Liver (tissue), 9 donors: ENCODE results near the gene AXDND1. TPM values are rescaled to one million over a fixed set of nuclear protein-coding genes. Genes with fewer than 3 reads are reported as not detected.

Experiments used
- DNase-seq: peaks from one replicate; pipeline ENCODE4 v3.0.0-alpha.2; 2017; ENCODE audit warnings: low spot score
- H3K27ac ChIP-seq, 2 donors: one replicate each; pipeline ENCODE4 v1.7.0; 2013; ENCODE audit warnings: inconsistent platforms in 2 of 2, low read length in 2 of 2, control low read depth in 1 of 2, low read depth in 1 of 2, mild to moderate bottlenecking in 1 of 2
- H3K27me3 ChIP-seq, 4 donors: one replicate each; pipeline versions ENCODE4 v1.6.1 to v1.7.0; 2013; ENCODE audit warnings: low read length in 3 of 4, inconsistent platforms in 1 of 4, mild to moderate bottlenecking in 1 of 4, moderate library complexity in 1 of 4; ENCODE audit not compliant: control insufficient read depth in 4 of 4, insufficient read depth in 4 of 4
- H3K36me3 ChIP-seq, 4 donors: one replicate each; pipeline versions ENCODE4 v1.6.1 to v1.7.0; 2013; ENCODE audit warnings: low read length in 3 of 4, mild to moderate bottlenecking in 3 of 4, low read depth in 1 of 4, moderate library complexity in 1 of 4; ENCODE audit not compliant: control insufficient read depth in 4 of 4, insufficient read depth in 3 of 4
- H3K4me1 ChIP-seq, 4 donors: one replicate each; pipeline versions ENCODE4 v1.6.1 to v1.7.0; 2013; ENCODE audit warnings: low read length in 3 of 4, mild to moderate bottlenecking in 3 of 4, moderate library complexity in 1 of 4; ENCODE audit not compliant: control insufficient read depth in 4 of 4, insufficient read depth in 4 of 4
- H3K4me3 ChIP-seq, 3 donors: one replicate each; pipeline versions ENCODE4 v1.6.1 to v1.7.0; 2013; ENCODE audit warnings: low read length in 3 of 3, control low read depth in 1 of 3, low read depth in 1 of 3, mild to moderate bottlenecking in 1 of 3
- H3K9ac ChIP-seq, 2 donors: one replicate each; pipeline ENCODE4 v1.7.0; 2013; ENCODE audit warnings: low read length in 2 of 2, mild to moderate bottlenecking in 2 of 2, moderate library complexity in 2 of 2, control low read depth in 1 of 2, low read depth in 1 of 2
- H3K9me3 ChIP-seq, 4 donors: one replicate each; pipeline versions ENCODE4 v1.6.1 to v1.7.0; 2013; ENCODE audit warnings: low read length in 3 of 4; ENCODE audit not compliant: control insufficient read depth in 4 of 4
- ATF3 ChIP-seq: IDR thresholded peaks from 2 replicates; pipeline ENCODE4 v1.6.1; 2016; ENCODE audit warnings: antibody characterized with exemption
- CTCF ChIP-seq: fragments of 150-350 bp; IDR thresholded peaks from 2 replicates; pipeline ENCODE4 v1.5.1; 2017; ENCODE audit warnings: improper control_type of control experiment, low read depth, low read length; ENCODE audit not compliant: missing input control
- EGR1 ChIP-seq, 2 donors: IDR thresholded peaks; 2 replicates each; pipeline ENCODE4 v1.6.1; 2016 to 2018; ENCODE audit warnings: antibody characterized with exemption in 2 of 2, low read depth in 2 of 2
- FOXA1 ChIP-seq: IDR thresholded peaks from 2 replicates; pipeline ENCODE4 v1.6.1; 2016; ENCODE audit warnings: antibody characterized with exemption
- FOXA2 ChIP-seq: IDR thresholded peaks from 2 replicates; pipeline ENCODE4 v1.6.1; 2016; ENCODE audit warnings: antibody characterized with exemption
- GABPA ChIP-seq, 2 donors: IDR thresholded peaks in 1 of 2; conservative IDR thresholded peaks in 1 of 2; 2 replicates each; pipeline ENCODE4 v1.6.1; 2016; ENCODE audit warnings: antibody characterized with exemption in 2 of 2, mild to moderate bottlenecking in 1 of 2, moderate library complexity in 1 of 2
- HNF4G ChIP-seq: IDR thresholded peaks from 2 replicates; pipeline ENCODE4 v1.6.1; 2016; ENCODE audit warnings: antibody characterized with exemption
- JUND ChIP-seq, 2 donors: IDR thresholded peaks; 2 replicates each; pipeline ENCODE4 v1.6.1; 2016; ENCODE audit warnings: antibody characterized with exemption in 2 of 2
- MAX ChIP-seq: IDR thresholded peaks from 2 replicates; pipeline ENCODE4 v1.6.1; 2016; ENCODE audit warnings: antibody characterized with exemption
- NR2F2 ChIP-seq: IDR thresholded peaks from 2 replicates; pipeline ENCODE4 v1.6.1; 2016; ENCODE audit warnings: antibody characterized with exemption
- RAD21 ChIP-seq, 2 donors: IDR thresholded peaks; 2 replicates each; pipeline ENCODE4 v1.6.1; 2016; ENCODE audit warnings: antibody characterized with exemption in 2 of 2, mild to moderate bottlenecking in 2 of 2
- REST ChIP-seq: IDR thresholded peaks from 2 replicates; pipeline ENCODE4 v1.6.1; 2016; ENCODE audit warnings: antibody characterized with exemption, mild to moderate bottlenecking
- RXRA ChIP-seq, 2 donors: IDR thresholded peaks; 2 replicates each; pipeline ENCODE4 v1.6.1; 2017 to 2018; ENCODE audit warnings: antibody characterized with exemption in 2 of 2, mild to moderate bottlenecking in 1 of 2
- SP1 ChIP-seq: IDR thresholded peaks from 2 replicates; pipeline ENCODE4 v1.6.1; 2018; ENCODE audit warnings: antibody characterized with exemption, mild to moderate bottlenecking
- TAF1 ChIP-seq: conservative IDR thresholded peaks from 2 replicates; pipeline ENCODE4 v1.6.1; 2016; ENCODE audit warnings: antibody characterized with exemption, mild to moderate bottlenecking
- YY1 ChIP-seq: IDR thresholded peaks from 2 replicates; pipeline ENCODE4 v1.6.1; 2016; ENCODE audit warnings: antibody characterized with exemption, mild to moderate bottlenecking
- WGBS: extraction: QIAGEN DNeasy Blood & Tissue Kit; methylation state at CpG from one replicate; pipeline ENCODE4 v1.1.7; 2013; 5-methylcytosine and 5-hydroxymethylcytosine counted together
- polyA plus RNA-seq, 2 donors: library from polyadenylated mRNA; stranded (reverse) in 1 of 2; unstranded in 1 of 2; fragments of 200-250 nt in 1 of 2; fragments of >200 nt in 1 of 2; fragmentation: Nextera tagmentation in 1 of 2; extraction: Ambion mirVana in 1 of 2; gene quantifications; one replicate each; pipeline versions ENCODE4 v1.2.1 to v1.2.3, GENCODE V29; 2013 to 2015
- total RNA-seq, 2 donors: library from RNA; depleted of rRNA; stranded (reverse); fragments of >200 nt; gene quantifications; one replicate each; pipeline ENCODE4 v1.2.3, GENCODE V29; 2014
- donor health status: healthy.
- donor health status: healthy.
- donor health status: healthy.
- donor health status: healthy.
- donor health status: healthy.

AXDND1 gene
- total and polyA plus RNA-seq, 4 donors, result 0.25 TPM; not detected in 3

- H3K27me3 ChIP-seq, result peaks cover 0 to 12% (median 11%) of the 10 kb centered on the region in 4 donors
- WGBS, result 18% methylated on average over 75 of the region's 75 CpGs
- TF ChIP-seq FOXA2 (no peak), FOXA1 (no peak), RAD21 (IDR thresholded peaks at IDR 0.05) (no peak), EGR1 (IDR thresholded peaks at IDR 0.05; ENCODE audit: low read depth in 2 of 2) (no peak), NR2F2 (no peak), MAX (no peak), SP1 (no peak), RXRA (IDR thresholded peaks at IDR 0.05) (no peak), YY1 (no peak), TAF1 (no peak), REST (no peak), ATF3 (no peak), CTCF (no peak), GABPA (IDR thresholded peaks at IDR 0.05 in 1 of 2, conservative IDR thresholded peaks at IDR 0.05 in 1 of 2) (no peak), JUND (IDR thresholded peaks at IDR 0.05) (no peak)
- H3K4me1 ChIP-seq, result peaks cover 0 to 6% (median 0%) of the 10 kb centered on the region in 4 donors
- no peak within 1 kb of the TSS for H3K9ac ChIP-seq
- H3K27ac ChIP-seq, result no peak within 1 kb of the TSS
- H3K4me3 ChIP-seq, result no peak within 1 kb of the TSS
- H3K9me3 ChIP-seq, result no peaks in the 10 kb centered on the region
- no peaks in the 10 kb centered on the region for H3K36me3 ChIP-seq
- no peak for DNase-seq
Measured at GRCh38 chr1:179591592-179592580, 226.1 kb downstream of the AXDND1 start, which contains the start of gene TDRD5. Gene TDRD5, plus strand, starts transcription at chr1:179591832. Its CDS starts 784 bp downstream, at chr1:179592616.

- 70% methylated on average over 1 of the region's 1 CpG for WGBS
- H3K9me3 ChIP-seq, result peaks cover 0 to 5% (median 0%) of the 10 kb centered on the region in 4 donors
- no peak for DNase-seq
- H3K36me3 ChIP-seq, result no peaks in the 10 kb centered on the region
- H3K9ac ChIP-seq, result no peak overlapping the region
- H3K4me3 ChIP-seq, result no peak overlapping the region
- peaks cover 0 to 6% (median 2%) of the 10 kb centered on the region in 4 donors for H3K27me3 ChIP-seq
- H3K27ac ChIP-seq, result no peak overlapping the region
- no peaks in the 10 kb centered on the region for H3K4me1 ChIP-seq
- TF ChIP-seq RAD21 (IDR thresholded peaks at IDR 0.05) (no peak), FOXA2 (no peak), RXRA (IDR thresholded peaks at IDR 0.05) (no peak), ATF3 (no peak), HNF4G (no peak), YY1 (no peak), REST (no peak), GABPA (IDR thresholded peaks at IDR 0.05 in 1 of 2, conservative IDR thresholded peaks at IDR 0.05 in 1 of 2) (no peak), SP1 (no peak), MAX (no peak), TAF1 (no peak), JUND (IDR thresholded peaks at IDR 0.05) (no peak), NR2F2 (no peak)
Measured at GRCh38 chr1:179598631-179599030, 232.9 kb downstream of the AXDND1 start.
